H1 (cell line): ENCODE results near the gene RELN. TPM values are rescaled to one million over a fixed set of nuclear protein-coding genes. Genes with fewer than 3 reads are reported as not detected.

Source experiments
- KDM1A ChIP-seq: fragments of 200-600, 300-600 bp; sonication (generic); IDR thresholded peaks from 2 replicates; pipeline ENCODE4 v1.7.1; 2016; ENCODE audit warnings: mild to moderate bottlenecking, low read length, borderline replicate concordance
- POLR2A ChIP-seq, 2 experiments: IDR thresholded peaks; 1 replicate in 1 of 2; 2 replicates in 1 of 2; pipeline ENCODE4 v1.6.1; 2011; ENCODE audit warnings: low read depth in 2 of 2, low read length in 2 of 2, mild to moderate bottlenecking in 2 of 2; ENCODE audit errors: control extremely low read depth in 1 of 2
- RAD21 ChIP-seq, 2 experiments: IDR thresholded peaks in 1 of 2; conservative IDR thresholded peaks in 1 of 2; 2 replicates each; pipeline ENCODE4 v1.6.1; 2011; ENCODE audit warnings: low read depth in 2 of 2, low read length in 2 of 2, improper control_type of control experiment in 1 of 2, inconsistent platforms in 1 of 2, mild to moderate bottlenecking in 1 of 2, moderate library complexity in 1 of 2
- RXRA ChIP-seq: IDR thresholded peaks from 2 replicates; pipeline ENCODE4 v1.6.1; 2011; ENCODE audit warnings: low read depth, mild to moderate bottlenecking, low read length, moderate library complexity; ENCODE audit not compliant: insufficient read depth
- TEAD4 ChIP-seq: IDR thresholded peaks from 2 replicates; pipeline ENCODE4 v1.6.1; 2012; ENCODE audit warnings: low read depth, low read length, inconsistent platforms, mixed read lengths
- polyA plus RNA-seq, 7 experiments: library from polyadenylated mRNA; depleted of rRNA in 3 of 7; stranded (reverse) in 5 of 7; unstranded in 2 of 7; fragments of >200 nt in 5 of 7; fragments of 200-250 nt in 2 of 7; gene quantifications; 1 replicate in 5 of 7; 2 replicates in 1 of 7; 4 replicates in 1 of 7; pipeline versions ENCODE4 v1.2.1 to v1.2.3, GENCODE V29; 2011 to 2013; ENCODE audit warnings: missing spikeins in 2 of 7, mixed read lengths in 2 of 7
- total RNA-seq: library from RNA; stranded (reverse); fragmentation: NEBNext Ultra II Directional; extraction: Animal tissue kit (Norgen Biotek cat#: 25700); gene quantifications from 2 replicates; pipeline ENCODE4 v1.2.1, GENCODE V29; 2021
- TF ChIP-seq, protein P1 (sequence below): fragments of 300-600 bp; sonication (generic); IDR thresholded peaks from 2 replicates; pipeline ENCODE4 v1.7.1; 2012; ENCODE audit warnings: low read length, moderate library complexity, mild to moderate bottlenecking, inconsistent platforms; ENCODE audit not compliant: insufficient replicate concordance
- TF ChIP-seq, protein P2 (sequence below), 3 experiments: IDR thresholded peaks; 1 replicate in 2 of 3; 2 replicates in 1 of 3; pipeline versions ENCODE4 v1.5.1 to v1.6.1; 2011; ENCODE audit warnings: low read length in 3 of 3, mild to moderate bottlenecking in 3 of 3, inconsistent platforms in 2 of 3, low read depth in 1 of 3, moderate library complexity in 1 of 3; ENCODE audit not compliant: insufficient read depth in 1 of 3; ENCODE audit errors: control extremely low read depth in 1 of 3
- TF ChIP-seq, protein P3 (sequence below): IDR thresholded peaks from 2 replicates; pipeline ENCODE4 v1.6.1; 2012; ENCODE audit warnings: inconsistent platforms

The RELN gene
- total and polyA plus RNA-seq, 2 of the 8 experiments (the other 6 are each of a cell fraction or from before 2014, with no cell fraction given): 0.03 to 0.07 TPM

DNA sequence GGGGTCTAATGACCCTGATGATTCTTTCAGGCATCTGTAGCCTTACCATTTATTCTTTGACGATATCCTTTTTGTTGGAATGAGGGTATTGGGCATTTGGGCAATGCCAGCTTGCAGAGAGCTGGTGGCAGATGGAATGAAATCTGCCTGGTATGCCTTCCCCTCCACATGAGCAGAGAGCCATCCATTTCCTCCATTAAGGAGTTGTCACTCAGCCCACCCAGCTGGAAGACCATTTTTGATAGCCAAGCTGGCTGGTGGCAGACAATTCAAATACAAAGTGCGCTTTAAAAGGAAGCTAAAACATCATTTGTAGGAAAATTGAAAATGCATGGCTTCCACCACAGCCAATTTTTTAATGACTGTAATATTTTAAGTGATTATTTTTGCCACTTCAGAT lies 303.4 kb downstream of the RELN start (continued):
- TF ChIP-seq, protein P1, sequence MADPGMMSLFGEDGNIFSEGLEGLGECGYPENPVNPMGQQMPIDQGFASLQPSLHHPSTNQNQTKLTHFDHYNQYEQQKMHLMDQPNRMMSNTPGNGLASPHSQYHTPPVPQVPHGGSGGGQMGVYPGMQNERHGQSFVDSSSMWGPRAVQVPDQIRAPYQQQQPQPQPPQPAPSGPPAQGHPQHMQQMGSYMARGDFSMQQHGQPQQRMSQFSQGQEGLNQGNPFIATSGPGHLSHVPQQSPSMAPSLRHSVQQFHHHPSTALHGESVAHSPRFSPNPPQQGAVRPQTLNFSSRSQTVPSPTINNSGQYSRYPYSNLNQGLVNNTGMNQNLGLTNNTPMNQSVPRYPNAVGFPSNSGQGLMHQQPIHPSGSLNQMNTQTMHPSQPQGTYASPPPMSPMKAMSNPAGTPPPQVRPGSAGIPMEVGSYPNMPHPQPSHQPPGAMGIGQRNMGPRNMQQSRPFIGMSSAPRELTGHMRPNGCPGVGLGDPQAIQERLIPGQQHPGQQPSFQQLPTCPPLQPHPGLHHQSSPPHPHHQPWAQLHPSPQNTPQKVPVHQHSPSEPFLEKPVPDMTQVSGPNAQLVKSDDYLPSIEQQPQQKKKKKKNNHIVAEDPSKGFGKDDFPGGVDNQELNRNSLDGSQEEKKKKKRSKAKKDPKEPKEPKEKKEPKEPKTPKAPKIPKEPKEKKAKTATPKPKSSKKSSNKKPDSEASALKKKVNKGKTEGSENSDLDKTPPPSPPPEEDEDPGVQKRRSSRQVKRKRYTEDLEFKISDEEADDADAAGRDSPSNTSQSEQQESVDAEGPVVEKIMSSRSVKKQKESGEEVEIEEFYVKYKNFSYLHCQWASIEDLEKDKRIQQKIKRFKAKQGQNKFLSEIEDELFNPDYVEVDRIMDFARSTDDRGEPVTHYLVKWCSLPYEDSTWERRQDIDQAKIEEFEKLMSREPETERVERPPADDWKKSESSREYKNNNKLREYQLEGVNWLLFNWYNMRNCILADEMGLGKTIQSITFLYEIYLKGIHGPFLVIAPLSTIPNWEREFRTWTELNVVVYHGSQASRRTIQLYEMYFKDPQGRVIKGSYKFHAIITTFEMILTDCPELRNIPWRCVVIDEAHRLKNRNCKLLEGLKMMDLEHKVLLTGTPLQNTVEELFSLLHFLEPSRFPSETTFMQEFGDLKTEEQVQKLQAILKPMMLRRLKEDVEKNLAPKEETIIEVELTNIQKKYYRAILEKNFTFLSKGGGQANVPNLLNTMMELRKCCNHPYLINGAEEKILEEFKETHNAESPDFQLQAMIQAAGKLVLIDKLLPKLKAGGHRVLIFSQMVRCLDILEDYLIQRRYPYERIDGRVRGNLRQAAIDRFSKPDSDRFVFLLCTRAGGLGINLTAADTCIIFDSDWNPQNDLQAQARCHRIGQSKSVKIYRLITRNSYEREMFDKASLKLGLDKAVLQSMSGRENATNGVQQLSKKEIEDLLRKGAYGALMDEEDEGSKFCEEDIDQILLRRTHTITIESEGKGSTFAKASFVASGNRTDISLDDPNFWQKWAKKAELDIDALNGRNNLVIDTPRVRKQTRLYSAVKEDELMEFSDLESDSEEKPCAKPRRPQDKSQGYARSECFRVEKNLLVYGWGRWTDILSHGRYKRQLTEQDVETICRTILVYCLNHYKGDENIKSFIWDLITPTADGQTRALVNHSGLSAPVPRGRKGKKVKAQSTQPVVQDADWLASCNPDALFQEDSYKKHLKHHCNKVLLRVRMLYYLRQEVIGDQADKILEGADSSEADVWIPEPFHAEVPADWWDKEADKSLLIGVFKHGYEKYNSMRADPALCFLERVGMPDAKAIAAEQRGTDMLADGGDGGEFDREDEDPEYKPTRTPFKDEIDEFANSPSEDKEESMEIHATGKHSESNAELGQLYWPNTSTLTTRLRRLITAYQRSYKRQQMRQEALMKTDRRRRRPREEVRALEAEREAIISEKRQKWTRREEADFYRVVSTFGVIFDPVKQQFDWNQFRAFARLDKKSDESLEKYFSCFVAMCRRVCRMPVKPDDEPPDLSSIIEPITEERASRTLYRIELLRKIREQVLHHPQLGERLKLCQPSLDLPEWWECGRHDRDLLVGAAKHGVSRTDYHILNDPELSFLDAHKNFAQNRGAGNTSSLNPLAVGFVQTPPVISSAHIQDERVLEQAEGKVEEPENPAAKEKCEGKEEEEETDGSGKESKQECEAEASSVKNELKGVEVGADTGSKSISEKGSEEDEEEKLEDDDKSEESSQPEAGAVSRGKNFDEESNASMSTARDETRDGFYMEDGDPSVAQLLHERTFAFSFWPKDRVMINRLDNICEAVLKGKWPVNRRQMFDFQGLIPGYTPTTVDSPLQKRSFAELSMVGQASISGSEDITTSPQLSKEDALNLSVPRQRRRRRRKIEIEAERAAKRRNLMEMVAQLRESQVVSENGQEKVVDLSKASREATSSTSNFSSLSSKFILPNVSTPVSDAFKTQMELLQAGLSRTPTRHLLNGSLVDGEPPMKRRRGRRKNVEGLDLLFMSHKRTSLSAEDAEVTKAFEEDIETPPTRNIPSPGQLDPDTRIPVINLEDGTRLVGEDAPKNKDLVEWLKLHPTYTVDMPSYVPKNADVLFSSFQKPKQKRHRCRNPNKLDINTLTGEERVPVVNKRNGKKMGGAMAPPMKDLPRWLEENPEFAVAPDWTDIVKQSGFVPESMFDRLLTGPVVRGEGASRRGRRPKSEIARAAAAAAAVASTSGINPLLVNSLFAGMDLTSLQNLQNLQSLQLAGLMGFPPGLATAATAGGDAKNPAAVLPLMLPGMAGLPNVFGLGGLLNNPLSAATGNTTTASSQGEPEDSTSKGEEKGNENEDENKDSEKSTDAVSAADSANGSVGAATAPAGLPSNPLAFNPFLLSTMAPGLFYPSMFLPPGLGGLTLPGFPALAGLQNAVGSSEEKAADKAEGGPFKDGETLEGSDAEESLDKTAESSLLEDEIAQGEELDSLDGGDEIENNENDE: no peak
- TF ChIP-seq RAD21 (IDR thresholded peaks at IDR 0.05 in 1 of 2, conservative IDR thresholded peaks at IDR 0.05 in 1 of 2; ENCODE audit: low read depth in 2 of 2, low read length in 2 of 2) (no peak), TEAD4 (no peak), RXRA (no peak), POLR2A (IDR thresholded peaks at IDR 0.05; ENCODE audit: control extremely low read depth in 1 of 2, low read depth in 2 of 2, low read length in 2 of 2) (no peak), KDM1A (no peak)
- TF ChIP-seq, protein P2, sequence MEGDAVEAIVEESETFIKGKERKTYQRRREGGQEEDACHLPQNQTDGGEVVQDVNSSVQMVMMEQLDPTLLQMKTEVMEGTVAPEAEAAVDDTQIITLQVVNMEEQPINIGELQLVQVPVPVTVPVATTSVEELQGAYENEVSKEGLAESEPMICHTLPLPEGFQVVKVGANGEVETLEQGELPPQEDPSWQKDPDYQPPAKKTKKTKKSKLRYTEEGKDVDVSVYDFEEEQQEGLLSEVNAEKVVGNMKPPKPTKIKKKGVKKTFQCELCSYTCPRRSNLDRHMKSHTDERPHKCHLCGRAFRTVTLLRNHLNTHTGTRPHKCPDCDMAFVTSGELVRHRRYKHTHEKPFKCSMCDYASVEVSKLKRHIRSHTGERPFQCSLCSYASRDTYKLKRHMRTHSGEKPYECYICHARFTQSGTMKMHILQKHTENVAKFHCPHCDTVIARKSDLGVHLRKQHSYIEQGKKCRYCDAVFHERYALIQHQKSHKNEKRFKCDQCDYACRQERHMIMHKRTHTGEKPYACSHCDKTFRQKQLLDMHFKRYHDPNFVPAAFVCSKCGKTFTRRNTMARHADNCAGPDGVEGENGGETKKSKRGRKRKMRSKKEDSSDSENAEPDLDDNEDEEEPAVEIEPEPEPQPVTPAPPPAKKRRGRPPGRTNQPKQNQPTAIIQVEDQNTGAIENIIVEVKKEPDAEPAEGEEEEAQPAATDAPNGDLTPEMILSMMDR (IDR thresholded peaks at IDR 0.05; ENCODE audit: control extremely low read depth in 1 of 3, insufficient read depth in 1 of 3, low read depth in 1 of 3, low read length in 3 of 3): no peak
- TF ChIP-seq, protein P3, sequence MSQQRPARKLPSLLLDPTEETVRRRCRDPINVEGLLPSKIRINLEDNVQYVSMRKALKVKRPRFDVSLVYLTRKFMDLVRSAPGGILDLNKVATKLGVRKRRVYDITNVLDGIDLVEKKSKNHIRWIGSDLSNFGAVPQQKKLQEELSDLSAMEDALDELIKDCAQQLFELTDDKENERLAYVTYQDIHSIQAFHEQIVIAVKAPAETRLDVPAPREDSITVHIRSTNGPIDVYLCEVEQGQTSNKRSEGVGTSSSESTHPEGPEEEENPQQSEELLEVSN: no peak
